HCT116 (cell line): ENCODE measurements around the gene PLCB4. TPM values are rescaled to one million over a fixed set of nuclear protein-coding genes. Genes with fewer than 3 reads are reported as not detected.

ENCODE experiments used
- ATAC-seq: fragments of 200-7000 bp; cut with Tn5 transposase; 2 replicates; pipeline ENCODE4 v1.9.1; 2020; ENCODE audit warnings: mild to moderate bottlenecking, moderate library complexity
- BruUV-seq: library from RNA; stranded (reverse); fragments of 400-500 nt; replicated peaks from 2 replicates; lab custom pipeline; 2021; lab: Mats Ljungman, UMichigan
- CTCF ChIA-PET: fragments of 300-600 bp; sonication (Branson Sonifier 250); formaldehyde crosslinking; loops from one replicate; lab custom pipeline; 2021; ENCODE audit warnings: antibody characterized with exemption; lab: Charles Lee
- POLR2A ChIA-PET: fragments of 300-600, 350-600 bp; sonication (Branson Sonifier 250); formaldehyde crosslinking; loops from one replicate; lab custom pipeline; 2021; ENCODE audit warnings: antibody characterized with exemption; lab: Charles Lee
- RAD21 ChIA-PET, 2 experiments: fragments of 300-600 bp; sonication (Branson Sonifier 250); formaldehyde crosslinking; loops; one replicate each; lab custom pipeline; 2023; ENCODE audit warnings: low total read pairs in 2 of 2; ENCODE audit not compliant: uncharacterized antibody in 2 of 2, unreplicated experiment in 2 of 2, low non-redundant PET in 1 of 2; lab: Charles Lee
- DNase-seq: peaks from one replicate; pipeline ENCODE4 v3.0.0-alpha.2; 2010; ENCODE audit warnings: low read depth, low spot score
- H2AFZ ChIP-seq: fragments of 200-600 bp; shearing (Covaris generic), sonication (generic); 2 replicates; pipeline ENCODE4 v1.6.1; 2017; ENCODE audit warnings: low read depth, mixed run types, mixed read lengths, antibody characterized with exemption, low read length; ENCODE audit not compliant: poor library complexity, severe bottlenecking
- H3K27ac ChIP-seq: 2 replicates; pipeline ENCODE4 v1.5.1; 2012; ENCODE audit warnings: low read depth, low read length
- H3K27me3 ChIP-seq: fragments of 200-600 bp; sonication (generic); 2 replicates; pipeline ENCODE4 v1.6.1; 2016; ENCODE audit warnings: mixed run types, low read length, mixed read lengths; ENCODE audit not compliant: insufficient read depth
- H3K36me3 ChIP-seq, 2 experiments: fragments of 200-500 bp in 1 of 2; fragments of 200-600 bp in 1 of 2; sonication (Bioruptor generic) in 1 of 2; sonication (generic) in 1 of 2; 2 replicates each; pipeline versions ENCODE4 v1.5.1 to v1.6.1; 2014 to 2016; ENCODE audit warnings: low read length in 2 of 2, inconsistent platforms in 1 of 2, mixed read lengths in 1 of 2, mixed run types in 1 of 2; ENCODE audit not compliant: insufficient read depth in 2 of 2, control insufficient read depth in 1 of 2
- H3K4me1 ChIP-seq, 2 experiments: fragments of 200-600 bp in 1 of 2; sonication (generic) in 1 of 2; 2 replicates each; pipeline versions ENCODE4 v1.5.1 to v1.6.1; 2012 to 2017; ENCODE audit warnings: low read length in 2 of 2, inconsistent platforms in 1 of 2, mild to moderate bottlenecking in 1 of 2, mixed read lengths in 1 of 2, mixed run types in 1 of 2, moderate library complexity in 1 of 2; ENCODE audit not compliant: insufficient read depth in 2 of 2, control insufficient read depth in 1 of 2
- H3K4me2 ChIP-seq: fragments of 200-600 bp; sonication (generic); 2 replicates; pipeline ENCODE4 v1.6.1; 2017; ENCODE audit warnings: mixed run types, low read length, mixed read lengths
- H3K4me3 ChIP-seq, 2 experiments: fragments of 200-600 bp in 1 of 2; sonication (generic) in 1 of 2; replicated peaks in 1 of 2; 2 replicates each; pipeline ENCODE4 v1.5.1; 2011 to 2016; ENCODE audit warnings: low read length in 2 of 2, control low read depth in 1 of 2, low read depth in 1 of 2, mild to moderate bottlenecking in 1 of 2, mixed read lengths in 1 of 2, mixed run types in 1 of 2
- H3K79me2 ChIP-seq: fragments of 200-600 bp; sonication (generic); 2 replicates; pipeline ENCODE4 v1.6.1; 2017; ENCODE audit warnings: mild to moderate bottlenecking, mixed run types, low read length, moderate library complexity, mixed read lengths; ENCODE audit not compliant: insufficient read depth
- H3K9ac ChIP-seq: fragments of 200-600 bp; sonication (generic); 2 replicates; pipeline ENCODE4 v1.6.1; 2016; ENCODE audit warnings: low read length, mixed read lengths
- H3K9me2 ChIP-seq: fragments of 200-600 bp; sonication (generic), shearing (Covaris generic); 2 replicates; pipeline ENCODE4 v1.6.1; 2017; ENCODE audit warnings: mixed run types, mild to moderate bottlenecking, moderate library complexity; ENCODE audit not compliant: insufficient read depth
- H3K9me3 ChIP-seq, 2 experiments: fragments of 200-500 bp in 1 of 2; fragments of 200-600 bp in 1 of 2; sonication (Bioruptor generic) in 1 of 2; sonication (generic) in 1 of 2; 2 replicates each; pipeline ENCODE4 v1.6.1; 2014 to 2017; ENCODE audit warnings: low read length in 2 of 2, mixed read lengths in 2 of 2, inconsistent platforms in 1 of 2, low read depth in 1 of 2, mild to moderate bottlenecking in 1 of 2, mixed run types in 1 of 2, moderate library complexity in 1 of 2; ENCODE audit not compliant: control insufficient read depth in 1 of 2, insufficient read depth in 1 of 2
- H4K20me1 ChIP-seq: fragments of 200-600 bp; sonication (generic), shearing (Covaris generic); 2 replicates; pipeline ENCODE4 v1.6.1; 2017; ENCODE audit warnings: mixed run types, mild to moderate bottlenecking, moderate library complexity; ENCODE audit not compliant: insufficient read depth
- CEBPB ChIP-seq: IDR thresholded peaks from 2 replicates; pipeline ENCODE4 v1.6.1; 2012; ENCODE audit warnings: low read depth
- EGR1 ChIP-seq: IDR thresholded peaks from 2 replicates; pipeline ENCODE4 v1.6.1; 2012; ENCODE audit warnings: low read depth
- MAX ChIP-seq: IDR thresholded peaks from 2 replicates; pipeline ENCODE4 v1.6.1; 2012
- POLR2A ChIP-seq: IDR thresholded peaks from 2 replicates; pipeline ENCODE4 v1.7.0; 2011; ENCODE audit warnings: borderline replicate concordance; ENCODE audit not compliant: insufficient read depth, insufficient read length; ENCODE audit errors: extremely low read depth
- POLR2AphosphoS5 ChIP-seq: IDR thresholded peaks from 2 replicates; pipeline ENCODE4 v1.6.1; 2011; ENCODE audit warnings: mild to moderate bottlenecking, low read depth, low read length, moderate library complexity
- RAD21 ChIP-seq: IDR thresholded peaks from 2 replicates; pipeline ENCODE4 v1.6.1; 2012; ENCODE audit warnings: low read depth, mild to moderate bottlenecking
- SP1 ChIP-seq: IDR thresholded peaks from 2 replicates; pipeline ENCODE4 v1.6.1; 2012; ENCODE audit warnings: low read depth
- SRF ChIP-seq: IDR thresholded peaks from 2 replicates; pipeline ENCODE4 v1.6.1; 2012; ENCODE audit warnings: low read depth
- TCF7L2 ChIP-seq: IDR thresholded peaks from 2 replicates; pipeline ENCODE4 v1.7.0; 2011; ENCODE audit warnings: borderline replicate concordance, inconsistent platforms; ENCODE audit not compliant: insufficient read depth, insufficient read length; ENCODE audit errors: extremely low read depth
- YY1 ChIP-seq: IDR thresholded peaks from 2 replicates; pipeline ENCODE4 v1.6.1; 2011; ENCODE audit warnings: low read length, low read depth, moderate library complexity, mild to moderate bottlenecking; ENCODE audit not compliant: insufficient replicate concordance; ENCODE audit errors: extremely low read depth
- intact Hi-C: fragments of 100-400 bp; cut with micrococcal nuclease; formaldehyde crosslinking; loops from 2 replicates; pipeline ENCODE4 v1.10.0; 2022
- total RNA-seq: library from RNA; stranded (reverse); gene quantifications from one replicate; pipeline ENCODE4 v1.2.1, GENCODE V29; 2021; ENCODE audit not compliant: unreplicated experiment
- TF ChIP-seq, protein P1 (sequence below): IDR thresholded peaks from 2 replicates; pipeline ENCODE4 v1.6.1; 2011; ENCODE audit warnings: mild to moderate bottlenecking, low read length, moderate library complexity; ENCODE audit not compliant: insufficient replicate concordance; ENCODE audit errors: extremely low read depth

PLCB4 gene
- total RNA-seq, 1 experiment from 2014 or later, result 2.5 TPM

GRCh38 chr20:9166153-9166780, 97.4 kb downstream of the PLCB4 start:
- DNase-seq (no peak), ATAC-seq (no peak)
- Histone ChIP-seq H3K36me3 (no peaks in the 10 kb centered on the region), H3K4me2 (no peak overlapping the region), H3K79me2 (no peaks in the 10 kb centered on the region), H3K27me3 (no peaks in the 10 kb centered on the region), H3K4me1 (no peaks in the 10 kb centered on the region), H3K9me3 (no peaks in the 10 kb centered on the region), H2AFZ (no peak overlapping the region), H3K9me2 (no peaks in the 10 kb centered on the region), H3K4me3 (no peak overlapping the region)
- RAD21 ChIA-PET, result no interaction called here
- CTCF ChIA-PET, result no interaction called here
- no TSS peak for BruUV-seq
- intact Hi-C loops, result no loop called here
- POLR2A ChIA-PET, result no interaction called here
- TF ChIP-seq POLR2AphosphoS5 (no peak), SP1 (no peak), TCF7L2 (no peak), RAD21 (no peak), CEBPB (no peak), YY1 (no peak), SRF (no peak), EGR1 (no peak), MAX (no peak), POLR2A (no peak)
- TF ChIP-seq, protein P1, sequence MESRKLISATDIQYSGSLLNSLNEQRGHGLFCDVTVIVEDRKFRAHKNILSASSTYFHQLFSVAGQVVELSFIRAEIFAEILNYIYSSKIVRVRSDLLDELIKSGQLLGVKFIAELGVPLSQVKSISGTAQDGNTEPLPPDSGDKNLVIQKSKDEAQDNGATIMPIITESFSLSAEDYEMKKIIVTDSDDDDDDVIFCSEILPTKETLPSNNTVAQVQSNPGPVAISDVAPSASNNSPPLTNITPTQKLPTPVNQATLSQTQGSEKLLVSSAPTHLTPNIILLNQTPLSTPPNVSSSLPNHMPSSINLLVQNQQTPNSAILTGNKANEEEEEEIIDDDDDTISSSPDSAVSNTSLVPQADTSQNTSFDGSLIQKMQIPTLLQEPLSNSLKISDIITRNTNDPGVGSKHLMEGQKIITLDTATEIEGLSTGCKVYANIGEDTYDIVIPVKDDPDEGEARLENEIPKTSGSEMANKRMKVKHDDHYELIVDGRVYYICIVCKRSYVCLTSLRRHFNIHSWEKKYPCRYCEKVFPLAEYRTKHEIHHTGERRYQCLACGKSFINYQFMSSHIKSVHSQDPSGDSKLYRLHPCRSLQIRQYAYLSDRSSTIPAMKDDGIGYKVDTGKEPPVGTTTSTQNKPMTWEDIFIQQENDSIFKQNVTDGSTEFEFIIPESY, result no peak
- TF ChIP-seq, all 23 proteins: peak for 0
- H3K9ac ChIP-seq, result no peak overlapping the region
- H4K20me1 ChIP-seq, result no peaks in the 10 kb centered on the region
- no peak overlapping the region for H3K27ac ChIP-seq
